IPS-11a (cell line): Measurements from ENCODE around the gene SYNCRIP.
"Not testable (repeated sequence)": the region's sequence is repeated elsewhere in the genome, so short reads cannot be mapped to it uniquely, and the experiment has no call there.

ENCODE experiments used
- H3K4me3 ChIP-seq: one replicate; pipeline ENCODE4 v1.5.1; 2013; ENCODE audit warnings: low read depth, low read length, control low read depth

The SYNCRIP gene

GRCh38 chr6:85670573-85670972 is 27.9 kb upstream of the SYNCRIP start:
- H3K4me3 ChIP-seq = no peak overlapping the region

GRCh38 chr6:85669735-85670194 is 27.1 kb upstream of the SYNCRIP start:
- H3K4me3 ChIP-seq = no peak overlapping the region

DNA sequence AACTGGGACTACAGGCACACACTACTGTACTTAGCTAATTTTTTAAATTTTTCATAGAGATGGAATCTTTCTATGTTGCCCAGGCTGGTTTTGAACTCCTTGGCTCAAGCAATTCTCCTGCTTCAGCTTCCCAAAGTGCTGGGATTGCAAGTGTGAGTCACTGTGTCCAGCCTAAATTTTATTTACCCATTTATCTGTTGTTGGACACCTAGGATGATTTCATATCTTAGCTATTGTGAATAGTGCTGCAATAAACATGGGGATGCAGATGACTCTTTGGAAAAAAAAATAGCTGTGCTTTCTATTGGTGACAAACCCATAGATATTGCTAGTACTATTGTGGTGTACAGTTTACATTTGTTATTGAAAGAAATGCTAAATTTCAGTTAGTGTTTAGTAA is 19.6 kb upstream of the SYNCRIP start:
- H3K4me3 ChIP-seq = no peak overlapping the region

DNA sequence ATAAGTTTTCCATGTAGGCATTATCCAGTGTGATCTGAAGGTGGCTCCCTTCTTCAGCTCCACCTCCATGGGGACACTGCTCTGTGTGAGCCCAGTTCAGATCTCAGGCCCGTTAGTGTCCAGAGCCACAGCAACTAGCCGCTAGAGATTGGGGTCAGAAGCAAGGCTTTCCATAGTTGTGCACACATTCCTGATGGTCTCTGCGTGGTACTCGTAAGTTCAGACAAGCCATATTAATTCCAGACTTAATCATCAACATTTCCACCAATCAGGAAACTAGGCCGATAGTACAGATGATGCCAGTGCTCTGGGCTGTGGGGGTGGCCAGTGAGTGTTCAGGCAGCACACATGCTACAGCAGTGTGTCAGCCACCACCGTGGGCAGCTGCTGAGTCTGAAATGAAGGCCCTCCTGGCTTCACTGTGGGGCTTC is 17.5 kb upstream of the SYNCRIP start:
- H3K4me3 ChIP-seq = no peak overlapping the region

- H3K4me3 ChIP-seq = no peak overlapping the region
Measured at GRCh38 chr6:85650606-85651005, 7.9 kb upstream of the SYNCRIP start.

DNA sequence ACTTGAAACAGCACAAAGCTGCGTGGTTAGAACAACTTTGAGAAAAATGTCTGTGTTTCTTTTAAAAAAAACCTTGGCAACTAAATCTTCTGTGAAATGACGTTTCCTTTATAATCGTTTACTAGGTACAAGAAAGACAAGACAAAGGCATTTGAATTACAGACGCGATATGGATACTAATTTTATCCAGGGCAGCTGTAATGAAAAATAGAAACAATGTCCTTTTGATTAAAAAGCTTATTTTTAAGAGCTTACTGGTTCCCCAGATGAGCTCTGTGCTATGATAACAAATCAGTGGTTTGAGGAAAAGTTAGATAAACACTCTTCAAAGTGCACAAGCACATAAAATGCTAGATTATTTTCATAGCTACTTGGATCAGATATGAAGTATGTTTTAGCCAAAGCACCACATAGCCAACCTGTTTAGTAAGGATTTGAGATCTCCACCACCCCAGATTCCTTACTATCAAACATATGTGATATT is 1.6 kb upstream of the SYNCRIP start:
- H3K4me3 ChIP-seq = peak overlapping the region; percentile 69

DNA sequence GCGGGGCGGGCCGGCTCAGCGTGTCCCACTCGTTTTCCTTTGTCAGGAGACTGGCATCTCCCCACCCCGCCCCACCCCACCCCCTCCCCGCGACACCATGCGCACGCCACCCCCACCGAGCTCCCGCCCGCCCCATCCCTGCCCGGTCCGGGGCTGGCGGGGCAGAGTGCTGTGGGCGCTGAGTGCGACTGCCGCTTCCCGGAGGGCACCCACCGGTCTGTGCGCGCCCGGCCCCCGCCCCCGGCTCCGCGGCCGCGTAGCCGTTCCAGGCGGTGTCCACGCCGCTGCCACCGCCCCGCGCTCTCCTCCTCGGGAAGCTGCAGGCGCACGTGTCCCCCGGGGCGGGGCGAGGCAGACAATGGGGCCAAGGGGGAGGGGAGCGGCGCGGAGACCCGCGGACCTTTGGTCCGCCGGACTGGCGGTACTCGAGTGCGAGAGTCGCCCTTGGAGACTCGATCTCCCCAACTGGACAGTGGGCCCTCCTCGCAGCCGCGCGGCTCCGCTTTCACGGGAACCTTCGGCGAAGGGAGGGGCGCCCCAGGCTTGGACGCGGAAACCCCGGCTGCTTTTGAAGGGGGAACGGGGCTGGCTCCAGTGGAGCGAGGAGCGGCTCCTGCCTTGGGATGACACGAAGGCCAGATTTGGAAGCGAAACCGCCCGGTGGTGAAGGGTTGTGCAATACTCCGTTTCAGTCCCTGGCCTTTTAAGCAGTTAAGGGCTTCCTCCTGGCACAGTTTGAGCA is 1.0 kb upstream of the SYNCRIP start:
- H3K4me3 ChIP-seq = peak overlapping the region; percentile 69

GRCh38 chr6:85641897-85642773 is 551 bp downstream of the SYNCRIP start:
- peak overlapping the region; percentile 99 for H3K4me3 ChIP-seq

GRCh38 chr6:85641522-85641896 is 1.2 kb downstream of the SYNCRIP start:
- H3K4me3 ChIP-seq = peak overlapping the region; percentile 99

DNA sequence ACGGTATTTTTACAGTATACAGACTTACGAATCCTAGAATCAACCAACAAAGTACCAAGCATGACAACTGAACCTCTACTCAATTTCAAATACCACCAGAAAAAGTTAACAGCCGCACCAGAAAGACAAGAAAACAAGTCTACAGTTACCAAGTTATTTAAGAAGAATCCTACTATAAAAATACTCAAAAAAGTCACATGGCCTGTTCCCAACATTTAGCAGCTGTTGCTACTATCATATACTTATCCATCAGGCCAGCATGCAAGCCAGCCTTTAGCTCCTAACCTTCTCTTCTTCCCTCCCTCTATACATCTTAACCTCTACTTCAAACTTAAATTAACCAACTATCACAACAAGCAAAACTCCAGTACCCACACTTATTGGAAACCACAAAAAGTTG is 1.9 kb downstream of the SYNCRIP start:
- H3K4me3 ChIP-seq = peak overlapping the region; percentile 99

- no peak overlapping the region for H3K4me3 ChIP-seq
Measured at GRCh38 chr6:85637579-85637978, 5.1 kb downstream of the SYNCRIP start.

DNA sequence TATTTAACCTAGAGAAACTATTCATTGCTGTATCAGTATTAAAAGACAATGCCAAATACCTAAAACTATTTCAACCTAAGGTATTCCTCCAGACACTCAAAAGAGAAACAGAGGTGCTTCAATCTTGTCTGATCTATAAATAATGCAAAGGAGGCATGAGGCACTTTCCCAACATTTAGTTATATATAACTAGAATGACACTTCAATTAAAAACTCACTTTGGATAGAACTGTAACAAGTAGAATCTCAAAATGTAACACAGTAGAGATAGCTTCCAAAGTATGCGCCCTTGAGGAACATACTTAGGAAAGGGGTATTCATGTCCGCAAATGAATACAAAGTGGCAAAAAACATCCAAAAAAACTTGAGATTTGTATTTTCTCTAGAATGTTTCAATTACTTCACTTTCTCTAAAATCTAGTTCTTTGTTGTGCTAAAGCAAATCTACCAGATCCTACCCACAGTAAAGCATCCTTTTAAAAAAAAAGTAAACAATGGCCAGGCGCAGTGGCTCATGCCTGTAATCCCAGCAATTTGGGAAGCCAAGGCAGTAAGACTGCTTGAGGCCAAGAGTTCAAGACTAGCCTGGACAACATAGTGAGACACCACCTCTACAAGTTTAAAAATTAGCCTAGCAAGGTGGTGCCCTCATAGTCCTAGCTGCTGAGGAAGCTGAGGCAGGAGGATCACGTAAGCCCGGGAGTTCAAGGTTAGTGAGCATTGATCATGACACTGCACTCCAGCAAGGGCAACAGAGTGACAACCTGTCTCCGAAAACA is 10.3 kb downstream of the SYNCRIP start:
- no peak overlapping the region for H3K4me3 ChIP-seq

DNA sequence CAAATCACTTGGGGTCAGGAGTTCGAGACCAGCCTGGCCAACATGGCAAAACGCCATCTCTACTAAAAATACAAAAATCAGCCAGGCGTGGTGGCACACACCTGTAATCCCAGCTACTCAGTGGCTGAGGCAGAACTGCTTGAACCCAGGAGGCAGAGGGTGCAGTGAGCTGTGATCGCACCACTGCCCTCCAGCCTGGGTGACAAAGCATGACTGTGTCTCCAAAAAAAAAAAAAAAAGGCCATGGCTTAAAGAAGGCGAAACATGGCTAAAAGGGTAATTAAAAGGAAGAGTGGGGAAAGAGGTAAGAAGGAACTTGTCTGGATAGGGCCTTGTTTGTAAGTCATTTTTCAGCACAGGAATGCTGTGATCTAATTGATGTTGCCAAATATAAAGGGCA is 11.6 kb downstream of the SYNCRIP start:
- not testable (repeated sequence) for H3K4me3 ChIP-seq

DNA sequence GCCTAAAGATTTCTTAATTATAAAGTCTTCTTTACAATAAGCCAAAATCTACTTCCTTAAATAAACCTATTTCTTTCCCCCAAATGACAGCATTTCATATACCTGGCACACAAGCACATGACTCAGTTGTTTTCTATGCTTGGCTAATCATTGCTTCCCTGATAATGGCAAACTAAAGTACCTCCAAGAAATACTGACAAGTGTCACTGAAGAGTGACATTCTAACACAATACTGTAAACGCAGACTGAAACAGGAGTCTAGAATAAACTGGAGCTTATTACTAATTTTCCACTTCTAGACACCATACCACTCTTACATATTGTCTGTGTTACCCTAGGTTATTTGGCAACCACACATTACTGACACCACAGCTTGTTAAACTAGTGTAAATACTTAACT is 14.3 kb downstream of the SYNCRIP start:
- no peak overlapping the region for H3K4me3 ChIP-seq

DNA sequence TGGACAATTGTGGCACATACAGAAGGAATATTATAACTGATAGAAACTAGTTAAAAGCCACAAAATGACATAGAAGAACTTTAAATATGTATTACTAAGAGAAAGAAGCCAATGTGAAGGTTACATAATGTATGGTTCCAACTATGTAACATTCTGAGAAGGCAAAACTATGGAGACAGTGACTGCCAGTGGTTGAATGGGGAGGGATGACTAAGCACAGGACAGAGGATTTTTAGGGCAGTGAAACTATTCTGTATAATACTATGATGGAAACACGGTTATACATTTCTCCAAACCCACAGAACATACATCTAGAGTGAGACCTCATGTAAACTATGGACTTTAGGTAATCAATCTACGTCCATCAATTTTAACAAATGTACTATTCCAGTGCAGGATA is 22.4 kb downstream of the SYNCRIP start:
- H3K4me3 ChIP-seq = no peak overlapping the region

GRCh38 chr6:85614780-85615179 is 27.9 kb downstream of the SYNCRIP start:
- no peak overlapping the region for H3K4me3 ChIP-seq

GRCh38 chr6:85612690-85613474 is 29.8 kb downstream of the SYNCRIP start:
- H3K4me3 ChIP-seq = no peak overlapping the region

DNA sequence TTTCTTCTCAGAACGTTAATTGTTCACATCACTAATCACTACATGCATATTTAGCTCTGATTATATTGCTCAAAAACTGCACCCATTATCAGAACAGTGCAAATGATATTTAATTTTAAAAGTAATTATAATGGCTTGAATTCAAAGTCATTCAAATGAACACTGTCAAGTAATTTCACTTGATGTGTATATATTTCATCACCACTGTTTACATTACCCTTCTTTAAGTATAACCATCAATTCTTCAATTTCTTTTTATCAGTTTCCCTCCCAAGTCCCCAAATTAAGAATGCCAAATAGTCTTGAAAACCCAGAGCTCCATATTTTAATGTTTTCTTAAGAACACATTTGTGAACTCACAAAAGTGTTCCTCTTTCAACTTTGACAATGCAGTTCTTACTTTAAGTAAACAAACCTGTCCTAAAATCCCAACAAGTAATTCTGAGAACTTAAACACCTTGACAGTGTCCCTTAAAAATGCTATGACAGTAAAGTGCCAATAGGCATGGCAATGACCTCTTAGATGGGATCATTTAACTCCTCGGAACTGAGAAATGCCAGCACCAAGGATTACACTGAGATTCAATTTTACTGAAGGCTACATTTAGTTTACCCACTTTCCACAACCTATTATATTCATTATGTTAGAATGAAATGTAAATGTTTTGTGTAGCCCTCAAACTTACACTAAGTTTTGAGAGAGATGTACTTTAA is 32.3 kb downstream of the SYNCRIP start:
- no peak overlapping the region for H3K4me3 ChIP-seq

DNA sequence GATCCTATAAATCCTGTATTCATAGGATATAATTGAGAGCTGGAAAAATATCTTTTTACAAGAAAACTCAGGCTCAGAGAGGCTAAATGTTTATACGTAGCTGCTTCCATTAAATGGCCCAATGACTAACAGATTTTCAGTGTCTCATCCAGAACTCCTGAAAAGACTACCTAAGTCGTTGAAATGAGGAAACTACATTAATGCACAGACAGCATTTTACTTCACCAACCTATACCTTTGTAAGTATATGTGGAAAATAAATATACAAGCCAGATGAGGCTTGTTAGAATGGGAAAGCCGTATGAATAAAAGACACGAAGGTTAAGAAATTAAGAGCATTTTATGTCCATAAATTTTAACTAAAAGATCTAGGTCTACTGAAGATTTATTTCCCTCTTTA is 40.6 kb downstream of the SYNCRIP start:
- no peak overlapping the region for H3K4me3 ChIP-seq
